ENCODE measurements around the gene ANG.

- TF ChIP-seq POLR2AphosphoS5 (IDR thresholded peaks at IDR 0.05; ENCODE audit: low read depth, low read length), result no peak
- TF ChIP-seq TAF1 (IDR thresholded peaks at IDR 0.05; ENCODE audit: borderline replicate concordance, insufficient read depth, low read length), result no peak
- no peak for TF ChIP-seq REST (IDR thresholded peaks at IDR 0.05; ENCODE audit: insufficient read depth in 1 of 2, low read depth in 2 of 2, low read length in 2 of 2)
Measured at GRCh38 chr14:20676072-20676471, 12.5 kb upstream of the ANG start.
